HepG2 (cell line): Measurements from ENCODE around the gene ALDH3B1. TPM values are rescaled to one million over a fixed set of nuclear protein-coding genes. Genes with fewer than 3 reads are reported as not detected.

Experiments
- ATAC-seq: fragments of 200-7000 bp; cut with Tn5 transposase; 3 replicates; pipeline ENCODE4 v1.9.1; 2020; ENCODE audit warnings: mild to moderate bottlenecking, moderate library complexity
- BruUV-seq: library from RNA; stranded (reverse); fragments of 400-500 nt; replicated peaks from 2 replicates; lab custom pipeline; 2021; lab: Mats Ljungman, UMichigan
- CTCF ChIA-PET: fragments of 300-600 bp; formaldehyde crosslinking; extraction: SDS; loops from one replicate; lab custom pipeline; 2021; ENCODE audit warnings: low total read pairs, inconsistent platforms, low intra/inter-chr PET ratio; lab: Yijun Ruan, JAX
- POLR2A ChIA-PET: fragments of 350-600 bp; sonication (Branson Sonifier 250); formaldehyde crosslinking; loops from one replicate; lab custom pipeline; 2020; ENCODE audit warnings: antibody characterized with exemption, inconsistent platforms; lab: Yijun Ruan, JAX
- DNase-seq: peaks from one replicate; pipeline ENCODE4 v3.0.0-alpha.2; 2015; ENCODE audit warnings: low spot score
- FAIRE-seq: peaks from 3 replicates; lab custom pipeline; 2011; peaks lifted over from hg19 to GRCh38; lab: Jason Lieb, UNC
- H2AFZ ChIP-seq: one replicate; pipeline ENCODE4 v1.6.1; 2011; ENCODE audit warnings: low read length, inconsistent platforms
- H3K27ac ChIP-seq: fragments of 300-600 bp; 3 replicates; pipeline ENCODE4 v1.8.0; 2011; ENCODE audit warnings: mixed run types, mild to moderate bottlenecking, mixed read lengths, low read length, inconsistent platforms; ENCODE audit not compliant: insufficient read depth; ENCODE audit errors: extremely low read length
- H3K27me3 ChIP-seq, 2 experiments: fragments of 200-600 bp in 1 of 2; 2 replicates in 1 of 2; 3 replicates in 1 of 2; pipeline versions ENCODE4 v1.6.0 to v1.8.0; 2011; ENCODE audit warnings: low read length in 2 of 2, mild to moderate bottlenecking in 2 of 2, moderate library complexity in 2 of 2, inconsistent platforms in 1 of 2; ENCODE audit not compliant: insufficient read depth in 2 of 2, control insufficient read depth in 1 of 2
- H3K36me3 ChIP-seq, 2 experiments: fragments of 200-600 bp in 1 of 2; replicated peaks in 1 of 2; 2 replicates in 1 of 2; 3 replicates in 1 of 2; pipeline versions ENCODE4 v1.5.1 to v1.8.0; 2011; ENCODE audit warnings: low read length in 2 of 2, inconsistent platforms in 1 of 2; ENCODE audit not compliant: insufficient read depth in 2 of 2, control insufficient read depth in 1 of 2
- H3K4me1 ChIP-seq: 2 replicates; pipeline ENCODE4 v1.5.1; 2012; ENCODE audit warnings: low read length, inconsistent platforms; ENCODE audit not compliant: insufficient read depth
- H3K4me2 ChIP-seq: 2 replicates; pipeline ENCODE4 v1.6.0; 2011; ENCODE audit warnings: low read depth, low read length, inconsistent platforms
- H3K4me3 ChIP-seq, 3 experiments: fragments of 200-600 bp in 1 of 3; sonication (generic), shearing (Covaris generic) in 1 of 3; replicated peaks in 1 of 3; 2 replicates each; pipeline ENCODE4 v1.5.1; 2011 to 2016; ENCODE audit warnings: low read length in 3 of 3, inconsistent platforms in 2 of 3, low read depth in 2 of 3, mild to moderate bottlenecking in 2 of 3, control low read depth in 1 of 3, mixed read lengths in 1 of 3; ENCODE audit not compliant: insufficient read depth in 1 of 3
- H3K79me2 ChIP-seq: one replicate; pipeline ENCODE4 v1.6.1; 2011; ENCODE audit warnings: low read length, inconsistent platforms; ENCODE audit not compliant: insufficient read depth
- H3K9ac ChIP-seq: 2 replicates; pipeline ENCODE4 v1.6.0; 2011; ENCODE audit warnings: mild to moderate bottlenecking, low read depth, low read length, inconsistent platforms; ENCODE audit not compliant: insufficient read depth
- H3K9me3 ChIP-seq: 2 replicates; pipeline ENCODE4 v1.5.1; 2012; ENCODE audit warnings: mild to moderate bottlenecking, low read length
- H4K20me1 ChIP-seq: 2 replicates; pipeline ENCODE4 v1.6.0; 2011; ENCODE audit warnings: inconsistent platforms, mild to moderate bottlenecking, low read length, moderate library complexity; ENCODE audit not compliant: insufficient read depth
- AHDC1 ChIP-seq: sonication (generic); formaldehyde crosslinking; IDR thresholded peaks from 2 replicates; pipeline ENCODE4 v1.5.1; 2020; ENCODE audit warnings: mild to moderate bottlenecking, missing genetic modification reagents, borderline replicate concordance
- BRCA1 ChIP-seq: sonication (generic); formaldehyde crosslinking; IDR thresholded peaks from 2 replicates; pipeline ENCODE4 v1.4.0; 2020; ENCODE audit warnings: missing genetic modification reagents
- CERS6 ChIP-seq: sonication (generic); formaldehyde crosslinking; IDR thresholded peaks from 2 replicates; pipeline ENCODE4 v1.5.0; 2020; ENCODE audit warnings: missing genetic modification reagents
- ELF1 ChIP-seq: sonication (generic); formaldehyde crosslinking; IDR thresholded peaks from 2 replicates; pipeline ENCODE4 v1.4.0; 2020; ENCODE audit warnings: missing genetic modification reagents
- NFE2 ChIP-seq: sonication (generic); formaldehyde crosslinking; IDR thresholded peaks from 2 replicates; pipeline ENCODE4 v1.4.0; 2020; ENCODE audit warnings: missing genetic modification reagents
- PHF20 ChIP-seq: sonication (generic); formaldehyde crosslinking; IDR thresholded peaks from 2 replicates; pipeline ENCODE4 v1.5.0; 2020; ENCODE audit warnings: mild to moderate bottlenecking, missing genetic modification reagents
- RARG ChIP-seq: sonication (generic); formaldehyde crosslinking; IDR thresholded peaks from 2 replicates; pipeline ENCODE4 v1.4.0; 2020; ENCODE audit warnings: low read depth, mild to moderate bottlenecking, missing genetic modification reagents
- RFX1 ChIP-seq: fragments of 450-650 bp; IDR thresholded peaks from 2 replicates; pipeline ENCODE4 v1.6.1; 2017
- ZBTB38 ChIP-seq: sonication (generic); formaldehyde crosslinking; IDR thresholded peaks from 2 replicates; pipeline ENCODE4 v1.5.1; 2020; ENCODE audit warnings: mild to moderate bottlenecking, missing genetic modification reagents
- ZNF224 ChIP-seq: sonication (generic); formaldehyde crosslinking; IDR thresholded peaks from 2 replicates; pipeline ENCODE4 v1.5.0; 2020; ENCODE audit warnings: mild to moderate bottlenecking, missing genetic modification reagents
- ZNF317 ChIP-seq: sonication (generic); formaldehyde crosslinking; IDR thresholded peaks from 2 replicates; pipeline ENCODE4 v1.5.0; 2020; ENCODE audit warnings: mild to moderate bottlenecking, missing genetic modification reagents
- ZNF367 ChIP-seq: sonication (generic); formaldehyde crosslinking; IDR thresholded peaks from 2 replicates; pipeline ENCODE4 v1.4.0; 2020; ENCODE audit warnings: missing genetic modification reagents, borderline replicate concordance
- ZNF503 ChIP-seq: sonication (generic); formaldehyde crosslinking; IDR thresholded peaks from 2 replicates; pipeline ENCODE4 v1.4.0; 2020; ENCODE audit warnings: missing genetic modification reagents
- ZNF607 ChIP-seq: sonication (generic); formaldehyde crosslinking; IDR thresholded peaks from 2 replicates; pipeline ENCODE4 v1.5.1; 2020; ENCODE audit warnings: missing genetic modification reagents, mild to moderate bottlenecking, borderline replicate concordance
- ZNF883 ChIP-seq: sonication (generic); formaldehyde crosslinking; IDR thresholded peaks from 2 replicates; pipeline ENCODE4 v1.5.1; 2020; ENCODE audit warnings: mild to moderate bottlenecking, missing genetic modification reagents; ENCODE audit errors: not compliant biosample characterization
- WGBS: methylation state at CpG from one replicate; pipeline ENCODE4 v1.1.6; 2017; ENCODE audit warnings: low lambda C conversion rate; 5-methylcytosine and 5-hydroxymethylcytosine counted together
- in situ Hi-C: cut with HindIII; loops from 2 replicates; pipeline ENCODE4 v1.10.0; 2017; ENCODE audit warnings: low pct_unique_long_range_greater_than_20kb; ENCODE audit not compliant: extremely low pct_ligation_motif_present
- intact Hi-C: fragments of 100-400 bp; cut with micrococcal nuclease; formaldehyde crosslinking; loops from one replicate; pipeline ENCODE4 v1.10.0; 2022; ENCODE audit not compliant: unreplicated experiment
- polyA plus RNA-seq, 8 experiments: library from polyadenylated mRNA; depleted of rRNA in 3 of 8; stranded (reverse) in 7 of 8; unstranded in 1 of 8; fragments of >200 nt; fragmentation: Illumina TruSeq in 4 of 8; extraction: Trizol in 4 of 8; gene quantifications; 2 replicates each; pipeline versions ENCODE4 v1.2.1 to v1.2.3, GENCODE V29; 2011 to 2016; ENCODE audit warnings: low read depth in 4 of 8, missing spikeins in 1 of 8, mixed read lengths in 1 of 8; ENCODE audit not compliant: insufficient read depth in 1 of 8
- total RNA-seq, 5 experiments: library from RNA; depleted of rRNA; stranded (reverse); fragments of >200 nt; fragmentation: Illumina TruSeq; extraction: Trizol; gene quantifications; 2 replicates each; pipeline ENCODE4 v1.2.3, GENCODE V29; 2016; ENCODE audit warnings: low read depth in 1 of 5

ALDH3B1 gene
- total and polyA plus RNA-seq, 2 of the 13 experiments (the other 11 are each of a cell fraction or from before 2014, with no cell fraction given) = 4.0 to 6.7 TPM

- no peak for TF ChIP-seq NFE2 (CRISPR knock-in tag)
- peak; percentile 79 for TF ChIP-seq ZBTB38 (CRISPR knock-in tag)
- TF ChIP-seq AHDC1 = no peak
- no peak for TF ChIP-seq ZNF607
- TF ChIP-seq, all 625 proteins: peak for 10
Measured at GRCh38 chr11:68053117-68053516, 43.0 kb downstream of the ALDH3B1 start (continued).

- intact Hi-C loops (no loop called here), in situ Hi-C loops (no loop called here)
- DNase-seq (no peak), FAIRE-seq (no peak), ATAC-seq (0 out of 3 replicates have a peak, but pooled peaks have one; percentile 0)
- WGBS = 92% methylated on average over 9 of the region's 11 CpGs
- no peaks in the 10 kb centered on the region for H3K27me3 ChIP-seq
- H3K27ac ChIP-seq = no peak overlapping the region
- H3K4me2 ChIP-seq = no peak overlapping the region
- no peak overlapping the region for H3K9ac ChIP-seq
- no TSS peak for BruUV-seq
- ChIA-PET POLR2A (interaction anchor here (2.8 kb wide), 1 partner anchor 16 kb away, joined by 11 read pairs; the partner anchor contains the start of gene TCIRG1), CTCF (no interaction called here)
- no peak overlapping the region for H3K4me3 ChIP-seq
- H2AFZ ChIP-seq = no peak overlapping the region
- no peaks in the 10 kb centered on the region for H3K4me1 ChIP-seq
- peaks cover 5% of the 10 kb centered on the region; the same call in 1 of the 2 replicates for H4K20me1 ChIP-seq
- no peaks in the 10 kb centered on the region for H3K9me3 ChIP-seq
- H3K36me3 ChIP-seq = peaks cover 17 to 36% of the 10 kb centered on the region in 2 experiments
- no peaks in the 10 kb centered on the region for H3K79me2 ChIP-seq
- TF ChIP-seq RARG (no peak), ZNF367 (CRISPR knock-in tag) (no peak), ZNF883 (CRISPR knock-in tag) (peak; percentile 31), RFX1 (no peak), ZNF503 (CRISPR knock-in tag) (no peak), BRCA1 (CRISPR knock-in tag) (no peak), PHF20 (CRISPR knock-in tag) (no peak), CERS6 (CRISPR knock-in tag) (no peak), ZNF317 (no peak), ZNF224 (CRISPR knock-in tag) (no peak), ELF1 (CRISPR knock-in tag) (no peak)
Measured at GRCh38 chr11:68053981-68054812, 44.1 kb downstream of the ALDH3B1 start.
